Heart left ventricle (tissue), 13 donors: Measurements from ENCODE around the gene TMEM38B.

ENCODE experiments used
- CTCF ChIP-seq, 12 donors: fragments of 200-600 bp; sonication (generic) in 4 of 12; IDR thresholded peaks; one replicate each; pipeline versions ENCODE4 v1.5.0 to v1.8.0; 2018 to 2022; ENCODE audit warnings: antibody characterized with exemption in 12 of 12, mild to moderate bottlenecking in 5 of 12
- POLR2A ChIP-seq, 2 donors: fragments of 450-650 bp; IDR thresholded peaks; one replicate each; pipeline ENCODE4 v1.6.1; 2017; ENCODE audit warnings: antibody characterized with exemption in 2 of 2, mild to moderate bottlenecking in 2 of 2, moderate library complexity in 2 of 2
- donor health status: ischemic (EF 13 %, LVEDD 7.1; RV severe dilation, severe dysfunction).
- donor health status: DM: no; HTN: yes; CAD: no.
- donor health status: DM: no; HTN: no; CAD: no.
- donor health status: ischemic (EF 25% LVEDD 6.9; RV normal size, moderate dysfunction).
- donor health status: ischemic (EF 25% LVEDD 5.7; RV mildly dilated, moderate dysfunction).
- donor health status: ischemic (EF 35%, LVEDD 5.7; RV mildly dilated, moderate dysfunction).
- donor health status: nonischemic (EF 11% LVEDD 7.7; RV severe dilation, severe dysfunction).
- donor health status: DM: yes; HTN: yes; CAD: no.
- donor health status: PGD.
- donor health status: ischemic (EF 29% LVEDD 5.4; RV normal size, mild dysfunction).
- donor health status: nonischemic (EF 23%, LVEDD 6.1; RV moderate dilation, normal function).

GRCh38 chr9:105673850-105674387 lies 20.4 kb upstream of the TMEM38B start:
- TF ChIP-seq POLR2A (IDR thresholded peaks at IDR 0.05) = no peak
- no peak for TF ChIP-seq CTCF (IDR thresholded peaks at IDR 0.05)
